DND-41 (cell line): ENCODE results near the gene DOCK3.
"Not testable (repeated sequence)": the region's sequence is repeated elsewhere in the genome, so short reads cannot be mapped to it uniquely, and the experiment has no call there.

ENCODE experiments used
- EZH2 ChIP-seq: IDR thresholded peaks from 3 replicates; pipeline ENCODE4 v1.6.1; 2012; ENCODE audit warnings: borderline replicate concordance, low read depth, mild to moderate bottlenecking, moderate library complexity, low read length, inconsistent platforms; ENCODE audit not compliant: severe bottlenecking
- TF ChIP-seq, protein P1 (sequence below): IDR thresholded peaks from 2 replicates; pipeline ENCODE4 v1.5.1; 2012; ENCODE audit warnings: borderline replicate concordance, low read length, moderate library complexity, mild to moderate bottlenecking; ENCODE audit not compliant: poor library complexity, severe bottlenecking; ENCODE audit errors: extremely low read depth

GRCh38 chr3:50665841-50666115, 8.9 kb upstream of the DOCK3 start:
- TF ChIP-seq, protein P1, sequence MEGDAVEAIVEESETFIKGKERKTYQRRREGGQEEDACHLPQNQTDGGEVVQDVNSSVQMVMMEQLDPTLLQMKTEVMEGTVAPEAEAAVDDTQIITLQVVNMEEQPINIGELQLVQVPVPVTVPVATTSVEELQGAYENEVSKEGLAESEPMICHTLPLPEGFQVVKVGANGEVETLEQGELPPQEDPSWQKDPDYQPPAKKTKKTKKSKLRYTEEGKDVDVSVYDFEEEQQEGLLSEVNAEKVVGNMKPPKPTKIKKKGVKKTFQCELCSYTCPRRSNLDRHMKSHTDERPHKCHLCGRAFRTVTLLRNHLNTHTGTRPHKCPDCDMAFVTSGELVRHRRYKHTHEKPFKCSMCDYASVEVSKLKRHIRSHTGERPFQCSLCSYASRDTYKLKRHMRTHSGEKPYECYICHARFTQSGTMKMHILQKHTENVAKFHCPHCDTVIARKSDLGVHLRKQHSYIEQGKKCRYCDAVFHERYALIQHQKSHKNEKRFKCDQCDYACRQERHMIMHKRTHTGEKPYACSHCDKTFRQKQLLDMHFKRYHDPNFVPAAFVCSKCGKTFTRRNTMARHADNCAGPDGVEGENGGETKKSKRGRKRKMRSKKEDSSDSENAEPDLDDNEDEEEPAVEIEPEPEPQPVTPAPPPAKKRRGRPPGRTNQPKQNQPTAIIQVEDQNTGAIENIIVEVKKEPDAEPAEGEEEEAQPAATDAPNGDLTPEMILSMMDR = not testable (repeated sequence)
- TF ChIP-seq EZH2 = not testable (repeated sequence)
